MM.1S (cell line): Measurements from ENCODE around the gene MSMO1.

Experiments
- DNase-seq: peaks from one replicate; pipeline ENCODE4 v3.0.0-alpha.2; 2015
- H2AFZ ChIP-seq: fragments of 300-600 bp; sonication (generic); 2 replicates; pipeline ENCODE4 v1.6.0; 2016; ENCODE audit warnings: antibody characterized with exemption, low read length
- H3F3A ChIP-seq: fragments of 300-600 bp; sonication (generic); 2 replicates; pipeline ENCODE4 v1.6.1; 2016; ENCODE audit warnings: mild to moderate bottlenecking, antibody characterized with exemption, low read length, moderate library complexity, mixed read lengths; ENCODE audit not compliant: insufficient read depth
- H3K27ac ChIP-seq: fragments of 300-600 bp; sonication (generic); 2 replicates; pipeline ENCODE4 v1.5.1; 2016; ENCODE audit warnings: mild to moderate bottlenecking, low read length
- H3K27me3 ChIP-seq: fragments of 300-600 bp; sonication (generic); replicated peaks from 2 replicates; pipeline ENCODE4 v1.6.0; 2016; ENCODE audit warnings: low read length; ENCODE audit not compliant: insufficient read depth
- H3K36me3 ChIP-seq: fragments of 300-600 bp; sonication (generic); replicated peaks from 2 replicates; pipeline ENCODE4 v1.6.1; 2016; ENCODE audit warnings: mild to moderate bottlenecking, low read length, mixed read lengths; ENCODE audit not compliant: insufficient read depth
- H3K4me1 ChIP-seq: fragments of 300-600 bp; sonication (generic); 2 replicates; pipeline ENCODE4 v1.6.1; 2016; ENCODE audit warnings: low read length, mixed read lengths
- H3K4me2 ChIP-seq: fragments of 300-600 bp; sonication (generic); 2 replicates; pipeline ENCODE4 v1.6.0; 2016; ENCODE audit warnings: low read depth, low read length
- H3K4me3 ChIP-seq: fragments of 300-600 bp; sonication (generic); 2 replicates; pipeline ENCODE4 v1.5.1; 2016; ENCODE audit warnings: low read length, mixed read lengths
- H3K79me2 ChIP-seq: fragments of 300-600 bp; sonication (generic); 2 replicates; pipeline ENCODE4 v1.6.1; 2016; ENCODE audit warnings: mixed run types, low read length, mixed read lengths
- H3K9ac ChIP-seq: fragments of 300-600 bp; sonication (generic); 2 replicates; pipeline ENCODE4 v1.6.1; 2016; ENCODE audit warnings: low read length, mixed read lengths
- H3K9me2 ChIP-seq: fragments of 300-600 bp; sonication (generic); replicated peaks from 2 replicates; pipeline ENCODE4 v1.6.1; 2016; ENCODE audit warnings: mild to moderate bottlenecking, low read length, mixed read lengths; ENCODE audit not compliant: insufficient read depth
- H3K9me3 ChIP-seq: fragments of 300-600 bp; sonication (generic); replicated peaks from 2 replicates; pipeline ENCODE4 v1.6.1; 2016; ENCODE audit warnings: mild to moderate bottlenecking, low read length, mixed read lengths; ENCODE audit not compliant: insufficient read depth
- H4K20me1 ChIP-seq: fragments of 300-600 bp; sonication (generic); 2 replicates; pipeline ENCODE4 v1.6.1; 2016; ENCODE audit warnings: mild to moderate bottlenecking, low read length, moderate library complexity, mixed read lengths; ENCODE audit not compliant: insufficient read depth
- EZH2 ChIP-seq: fragments of 300-600 bp; sonication (generic); optimal IDR thresholded peaks from 2 replicates; pipeline ENCODE3; 2017; ENCODE audit warnings: low read depth, mild to moderate bottlenecking, antibody characterized with exemption, low read length, mixed read lengths
- EZH2phosphoT487 ChIP-seq: fragments of 300-600 bp; sonication (generic); IDR thresholded peaks from 2 replicates; pipeline ENCODE4 v1.6.1; 2018; ENCODE audit warnings: antibody characterized with exemption, low read length
- TF ChIP-seq, protein P1 (sequence below): fragments of 300-600 bp; sonication (generic); IDR thresholded peaks from 2 replicates; pipeline ENCODE4 v1.5.1; 2016; ENCODE audit warnings: antibody characterized with exemption, low read length, mixed read lengths

Gene MSMO1

DNA sequence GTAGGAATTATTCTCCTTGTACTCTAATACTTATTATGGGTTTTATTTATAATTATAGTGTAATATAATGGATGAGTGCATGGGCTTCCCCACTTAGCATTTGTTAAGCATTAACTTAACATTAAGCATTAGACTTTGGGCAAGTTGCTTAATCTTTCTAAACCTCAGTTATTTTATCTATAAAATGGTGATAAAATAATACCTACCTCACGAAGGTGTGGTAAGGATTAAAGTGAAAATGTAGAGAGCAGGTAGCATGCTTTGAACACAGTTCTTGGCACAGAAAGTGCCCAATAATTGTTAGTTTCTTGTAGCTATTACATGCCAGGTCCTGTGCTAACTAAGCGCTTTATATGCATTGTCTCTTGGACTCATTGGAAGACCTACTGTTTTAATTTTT, 2.6 kb downstream of the MSMO1 start:
- Histone ChIP-seq H3K27ac (no peak overlapping the region), H3K4me2 (no peak overlapping the region; the same call in 1 of the 2 replicates), H3K79me2 (peaks cover 72% of the 10 kb centered on the region), H3K4me1 (peaks cover 25% of the 10 kb centered on the region), H3K27me3 (no peaks in the 10 kb centered on the region), H3F3A (peaks cover 8% of the 10 kb centered on the region; the same call in 1 of the 2 replicates), H3K36me3 (peaks cover 13% of the 10 kb centered on the region; the same call in 1 of the 2 replicates), H3K9ac (no peak overlapping the region), H4K20me1 (peaks cover 7% of the 10 kb centered on the region; the same call in 1 of the 2 replicates), H3K9me3 (no peaks in the 10 kb centered on the region), H3K4me3 (no peak overlapping the region), H3K9me2 (no peaks in the 10 kb centered on the region), H2AFZ (no peak overlapping the region)
- DNase-seq = no peak
- TF ChIP-seq, protein P1, sequence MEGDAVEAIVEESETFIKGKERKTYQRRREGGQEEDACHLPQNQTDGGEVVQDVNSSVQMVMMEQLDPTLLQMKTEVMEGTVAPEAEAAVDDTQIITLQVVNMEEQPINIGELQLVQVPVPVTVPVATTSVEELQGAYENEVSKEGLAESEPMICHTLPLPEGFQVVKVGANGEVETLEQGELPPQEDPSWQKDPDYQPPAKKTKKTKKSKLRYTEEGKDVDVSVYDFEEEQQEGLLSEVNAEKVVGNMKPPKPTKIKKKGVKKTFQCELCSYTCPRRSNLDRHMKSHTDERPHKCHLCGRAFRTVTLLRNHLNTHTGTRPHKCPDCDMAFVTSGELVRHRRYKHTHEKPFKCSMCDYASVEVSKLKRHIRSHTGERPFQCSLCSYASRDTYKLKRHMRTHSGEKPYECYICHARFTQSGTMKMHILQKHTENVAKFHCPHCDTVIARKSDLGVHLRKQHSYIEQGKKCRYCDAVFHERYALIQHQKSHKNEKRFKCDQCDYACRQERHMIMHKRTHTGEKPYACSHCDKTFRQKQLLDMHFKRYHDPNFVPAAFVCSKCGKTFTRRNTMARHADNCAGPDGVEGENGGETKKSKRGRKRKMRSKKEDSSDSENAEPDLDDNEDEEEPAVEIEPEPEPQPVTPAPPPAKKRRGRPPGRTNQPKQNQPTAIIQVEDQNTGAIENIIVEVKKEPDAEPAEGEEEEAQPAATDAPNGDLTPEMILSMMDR = no peak
- TF ChIP-seq EZH2 (no peak), EZH2phosphoT487 (no peak)

- H3K4me2 ChIP-seq = no peak overlapping the region
- peaks cover 7% of the 10 kb centered on the region; the same call in 1 of the 2 replicates for H4K20me1 ChIP-seq
- DNase-seq = no peak
- no peak overlapping the region for H2AFZ ChIP-seq
- H3K79me2 ChIP-seq = peaks cover 76% of the 10 kb centered on the region
- peaks cover 13% of the 10 kb centered on the region; the same call in 1 of the 2 replicates for H3K36me3 ChIP-seq
- TF ChIP-seq, protein P1 = no peak
- TF ChIP-seq EZH2 (no peak), EZH2phosphoT487 (no peak)
- H3F3A ChIP-seq = peaks cover 8% of the 10 kb centered on the region; the same call in 1 of the 2 replicates
- H3K9me3 ChIP-seq = no peaks in the 10 kb centered on the region
- no peaks in the 10 kb centered on the region for H3K9me2 ChIP-seq
- H3K9ac ChIP-seq = no peak overlapping the region
- H3K4me3 ChIP-seq = no peak overlapping the region
- H3K27me3 ChIP-seq = no peaks in the 10 kb centered on the region
- peaks cover 20% of the 10 kb centered on the region for H3K4me1 ChIP-seq
- no peak overlapping the region for H3K27ac ChIP-seq
These were observed 3.2 kb downstream of the MSMO1 start for GRCh38 chr4:165330666-165331065.

DNA sequence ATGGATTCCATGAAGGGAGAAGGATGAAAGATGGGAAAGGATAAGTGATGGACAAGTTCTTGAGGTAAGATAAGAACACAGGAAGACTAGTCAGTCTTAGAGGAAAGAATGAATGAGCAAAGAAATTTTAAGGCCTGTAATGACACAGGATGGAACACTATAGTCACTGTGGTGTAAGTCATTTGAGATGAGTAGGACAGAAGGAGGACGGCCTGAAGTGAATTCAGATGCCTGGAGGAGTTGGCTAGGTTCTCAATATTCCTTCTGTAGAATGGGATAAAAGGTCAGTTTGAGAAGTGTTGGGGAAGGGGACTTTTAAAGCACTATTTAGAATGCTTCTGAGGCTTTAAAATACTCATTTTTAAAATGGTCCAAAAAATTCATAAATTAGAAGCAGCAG, 3.9 kb downstream of the MSMO1 start:
- no peak overlapping the region for H2AFZ ChIP-seq
- no peaks in the 10 kb centered on the region for H3K9me2 ChIP-seq
- DNase-seq = no peak
- peaks cover 14% of the 10 kb centered on the region for H3K4me1 ChIP-seq
- H3K27me3 ChIP-seq = no peaks in the 10 kb centered on the region
- H3K27ac ChIP-seq = no peak overlapping the region
- H3K36me3 ChIP-seq = peaks cover 13% of the 10 kb centered on the region; the same call in 1 of the 2 replicates
- TF ChIP-seq EZH2 = no peak
- no peak for TF ChIP-seq EZH2phosphoT487
- TF ChIP-seq, protein P1 = no peak
- H4K20me1 ChIP-seq = peaks cover 7% of the 10 kb centered on the region; the same call in 1 of the 2 replicates
- H3K9me3 ChIP-seq = no peaks in the 10 kb centered on the region
- no peak overlapping the region for H3K4me2 ChIP-seq
- H3K9ac ChIP-seq = no peak overlapping the region
- peaks cover 76% of the 10 kb centered on the region for H3K79me2 ChIP-seq
- H3F3A ChIP-seq = peaks cover 3% of the 10 kb centered on the region; the same call in 1 of the 2 replicates
- H3K4me3 ChIP-seq = no peak overlapping the region
